Stimulated activated CD4-positive, alpha-beta T cell treated with anti-CD3 and anti-CD28 coated beads, Interleukin-1b, Interleukin-23, amount 100 ng/mL, for 24 hours (primary cell): ENCODE results near the gene TSKS.

Experiments used
- DNase-seq, 4 experiments: peaks; one replicate each; pipeline ENCODE4 v3.0.0-alpha.2; 2020; ENCODE audit warnings: low read depth in 4 of 4, low spot score in 1 of 4

Gene TSKS

DNA sequence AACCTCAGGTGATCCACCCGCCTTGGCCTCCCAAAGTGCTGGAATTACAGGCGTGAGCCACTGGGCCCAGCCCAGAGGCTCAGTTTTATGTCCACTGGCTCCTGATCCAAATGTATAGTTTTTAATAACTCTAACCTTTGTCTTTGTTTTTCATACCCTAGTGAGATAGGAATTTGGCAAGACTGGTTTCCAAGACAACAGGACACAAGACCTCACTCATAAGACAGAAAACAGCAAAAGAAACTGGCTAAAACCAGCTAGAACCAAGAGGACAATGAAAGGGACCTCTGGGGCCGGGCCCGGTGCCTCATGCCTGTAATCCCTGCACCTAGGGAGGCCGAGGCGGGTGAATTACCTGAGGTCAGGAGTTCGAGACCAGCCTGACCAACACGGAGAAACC lies 44.6 kb downstream of the TSKS start:
- DNase-seq, result no peak

DNA sequence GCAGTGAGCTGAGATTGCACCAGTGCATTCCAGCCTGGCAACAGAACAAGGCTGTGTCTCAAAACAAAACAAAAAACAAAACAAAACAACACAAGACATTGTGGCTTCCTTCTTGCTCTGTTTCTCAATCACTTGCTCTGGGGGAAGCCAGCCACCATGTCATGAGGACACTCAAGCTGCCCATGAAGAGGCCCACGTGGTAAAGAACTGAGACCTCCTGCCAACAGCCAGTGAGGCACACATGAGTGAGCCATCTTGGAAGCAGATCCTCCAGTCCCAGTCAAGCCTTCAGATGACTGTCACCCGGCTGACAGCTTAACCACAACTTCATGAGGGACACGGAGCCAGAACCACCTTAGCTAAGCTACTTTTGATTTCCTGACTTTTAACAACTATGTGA lies 47.0 kb downstream of the TSKS start:
- DNase-seq, result no peak

DNA sequence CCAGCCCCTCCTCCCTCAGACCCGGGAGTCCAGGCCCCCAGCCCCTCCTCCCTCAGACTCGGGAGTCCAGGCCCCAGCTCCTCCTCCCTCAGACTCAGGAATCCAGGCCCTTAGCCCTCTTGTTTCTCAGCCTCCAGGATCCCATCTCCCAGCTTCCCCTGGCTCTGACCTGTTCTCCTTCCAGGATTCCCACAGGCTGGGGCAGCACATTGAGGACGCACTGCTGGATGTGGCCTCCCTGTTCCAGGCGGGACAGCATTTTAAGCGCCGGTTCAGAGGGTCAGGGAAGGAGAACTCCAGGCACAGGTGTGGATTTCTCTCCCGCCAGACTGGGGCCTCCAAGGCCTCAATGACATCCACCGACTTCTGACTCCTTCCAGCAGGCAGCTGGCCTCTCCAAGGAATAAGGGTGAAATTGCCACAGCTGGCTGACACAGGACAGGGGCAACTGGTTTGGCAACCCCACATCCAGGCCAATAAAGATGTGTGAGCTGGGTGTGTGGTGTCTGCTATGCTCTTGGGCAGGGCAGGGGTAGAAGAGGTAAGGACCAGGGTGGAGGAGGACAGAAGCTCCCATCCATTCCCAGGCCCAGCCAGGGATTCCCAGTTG lies 49.8 kb downstream of the TSKS start:
- no peak for DNase-seq

DNA sequence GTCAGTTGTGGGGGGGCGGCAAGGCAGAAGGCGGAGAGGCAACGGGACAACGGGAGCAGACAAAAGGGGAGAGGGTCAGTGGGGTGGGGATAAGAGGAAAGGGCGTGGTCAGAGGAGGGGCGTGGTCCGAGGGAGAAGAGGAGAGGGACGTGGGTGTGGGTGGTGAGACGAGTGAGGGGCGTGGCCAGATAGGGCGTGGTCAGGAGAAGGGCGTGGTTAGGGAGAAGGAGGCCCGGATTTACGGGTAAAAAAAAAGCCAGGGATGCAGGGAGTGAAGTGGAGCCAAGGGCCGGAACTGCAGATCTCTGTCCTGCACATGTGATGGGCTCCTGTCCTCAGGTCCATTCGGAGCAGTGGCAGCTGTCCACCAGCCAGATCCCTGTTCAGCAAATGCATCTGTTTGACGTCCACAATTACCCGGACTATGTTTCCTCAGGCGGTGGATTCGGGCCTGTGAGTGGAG lies 50.7 kb downstream of the TSKS start:
- no peak for DNase-seq

DNA sequence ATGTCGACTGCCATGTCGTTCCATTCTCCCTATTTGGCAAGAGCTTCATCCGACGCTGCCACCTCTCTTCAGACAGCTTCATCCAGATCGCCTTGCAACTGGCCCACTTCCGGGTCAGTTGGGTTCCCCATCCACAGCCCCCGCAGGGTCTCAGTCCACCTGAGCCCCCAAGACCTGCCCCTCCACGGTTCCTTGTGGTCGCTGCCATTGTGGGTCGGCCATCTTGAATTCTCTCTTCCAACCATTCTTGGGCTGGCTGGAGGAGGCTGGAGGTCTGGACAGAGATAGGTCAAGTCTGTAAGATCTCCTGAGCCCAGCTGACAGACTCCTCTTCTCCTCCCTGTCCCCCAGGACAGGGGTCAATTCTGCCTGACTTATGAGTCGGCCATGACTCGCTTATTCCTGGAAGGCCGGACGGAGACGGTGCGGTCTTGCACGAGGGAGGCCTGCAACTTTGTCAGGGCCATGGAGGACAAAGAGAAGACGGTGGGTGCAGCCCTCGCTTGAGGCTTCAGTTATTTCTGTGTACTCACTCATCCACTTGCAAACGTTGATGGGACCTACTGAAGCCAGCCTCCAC lies 52.6 kb downstream of the TSKS start:
- DNase-seq, result no peak

DNA sequence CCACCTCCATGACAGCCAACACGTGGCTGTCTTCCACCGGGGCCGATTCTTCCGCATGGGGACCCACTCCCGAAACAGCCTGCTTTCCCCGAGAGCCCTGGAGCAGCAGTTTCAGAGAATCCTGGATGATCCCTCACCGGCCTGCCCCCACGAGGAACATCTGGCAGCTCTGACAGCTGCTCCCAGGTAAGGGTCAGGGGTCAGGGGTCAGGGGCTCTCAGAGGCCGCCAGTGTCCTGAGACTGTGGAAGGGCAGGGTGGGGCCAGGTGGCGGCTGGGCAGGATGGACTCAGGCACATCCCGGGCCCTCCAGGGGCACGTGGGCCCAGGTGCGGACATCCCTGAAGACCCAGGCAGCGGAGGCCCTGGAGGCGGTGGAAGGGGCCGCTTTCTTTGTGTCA lies 57.2 kb downstream of the TSKS start:
- no peak for DNase-seq

DNA sequence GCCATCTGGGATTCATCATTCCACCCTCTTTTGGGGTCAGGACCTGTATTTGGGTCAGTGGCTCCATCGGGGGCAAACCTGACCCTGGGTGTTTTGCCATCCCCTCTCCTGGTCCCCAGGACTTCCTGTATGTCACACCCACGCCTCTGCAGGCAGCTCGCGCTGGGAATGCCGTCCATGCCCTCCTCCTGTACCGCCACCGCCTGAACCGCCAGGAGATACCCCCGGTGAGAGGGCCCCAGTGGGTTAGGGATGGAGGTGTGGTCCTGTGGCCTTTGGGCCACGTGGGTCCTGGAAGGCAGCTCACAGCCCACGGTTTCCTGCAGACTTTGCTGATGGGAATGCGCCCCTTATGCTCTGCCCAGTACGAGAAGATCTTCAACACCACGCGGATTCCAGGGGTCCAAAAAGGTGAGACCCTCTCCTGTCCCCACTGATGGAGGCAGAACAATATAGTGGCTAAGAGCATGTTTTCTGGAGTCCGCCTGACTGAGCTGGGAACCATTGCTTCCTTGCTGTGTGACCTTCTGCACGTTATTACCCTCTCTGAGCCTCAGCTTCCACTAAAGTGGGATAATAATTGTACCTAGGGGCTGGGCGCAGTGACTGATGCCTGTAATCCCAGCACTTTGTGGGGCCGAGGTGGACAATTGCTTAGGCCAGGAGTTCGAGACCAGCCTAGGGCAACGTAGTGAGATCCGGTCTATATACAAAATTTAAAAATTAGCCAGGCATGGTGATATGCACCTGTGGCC lies 58.0 kb downstream of the TSKS start:
- DNase-seq, result no peak

DNA sequence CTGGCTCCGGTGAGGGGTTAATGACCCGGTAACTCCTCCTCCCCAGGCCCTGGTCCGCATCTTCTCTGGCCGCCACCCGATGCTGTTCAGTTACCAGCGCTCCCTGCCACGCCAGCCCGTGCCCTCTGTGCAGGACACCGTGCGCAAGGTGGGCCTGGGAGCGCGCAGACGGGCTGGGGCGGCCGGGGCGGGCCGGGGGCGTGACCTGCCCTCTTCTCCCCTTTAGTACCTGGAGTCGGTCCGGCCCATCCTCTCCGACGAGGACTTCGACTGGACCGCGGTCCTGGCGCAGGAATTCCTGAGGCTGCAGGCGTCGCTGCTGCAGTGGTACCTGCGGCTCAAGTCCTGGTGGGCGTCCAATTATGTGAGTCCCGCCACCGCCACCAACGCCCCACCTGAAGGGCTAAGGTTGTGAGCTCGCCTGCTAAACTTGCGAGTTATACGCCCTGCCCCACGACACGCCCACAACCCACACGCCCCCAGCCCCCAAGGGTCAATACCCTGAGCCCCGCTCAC lies 61.8 kb downstream of the TSKS start:
- DNase-seq, result no peak

DNA sequence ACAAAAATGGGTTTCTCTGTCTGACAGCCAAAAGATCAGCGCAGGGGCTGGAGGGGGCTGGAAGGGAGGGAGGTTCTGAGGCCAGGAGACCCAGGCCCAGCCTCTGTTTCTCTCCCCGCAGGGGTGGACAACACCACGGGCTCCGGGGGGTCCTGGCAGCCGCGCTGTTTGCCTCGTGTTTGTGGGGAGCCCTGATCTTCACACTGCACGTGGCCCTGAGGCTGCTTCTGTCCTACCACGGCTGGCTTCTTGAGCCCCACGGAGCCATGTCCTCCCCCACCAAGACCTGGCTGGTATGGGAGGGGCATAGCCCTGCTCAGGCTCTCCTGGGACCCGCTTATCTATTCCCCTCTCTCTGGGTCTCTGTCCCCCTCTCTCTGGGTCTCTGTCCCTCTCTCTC lies 62.5 kb downstream of the TSKS start:
- no peak for DNase-seq

DNA sequence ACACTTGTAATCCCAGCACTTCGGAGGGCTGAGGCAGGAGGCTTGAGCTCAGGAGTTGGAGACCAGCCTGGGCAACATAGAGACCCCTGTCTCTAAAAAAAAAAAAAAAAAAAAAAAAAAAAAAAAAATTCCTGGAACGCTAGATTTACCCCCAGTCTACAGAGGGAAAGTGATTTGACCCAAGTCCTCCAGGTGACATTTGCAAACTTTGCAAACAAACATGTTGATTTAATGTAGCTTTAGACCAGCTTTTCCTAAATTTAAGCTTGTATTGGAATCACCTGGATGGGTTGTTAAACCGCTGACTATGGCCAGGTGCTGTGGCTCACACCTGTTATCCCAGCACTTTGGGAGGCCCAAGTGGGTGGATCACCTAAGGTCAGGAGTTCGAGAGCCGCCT lies 63.7 kb downstream of the TSKS start:
- DNase-seq, result no peak

DNA sequence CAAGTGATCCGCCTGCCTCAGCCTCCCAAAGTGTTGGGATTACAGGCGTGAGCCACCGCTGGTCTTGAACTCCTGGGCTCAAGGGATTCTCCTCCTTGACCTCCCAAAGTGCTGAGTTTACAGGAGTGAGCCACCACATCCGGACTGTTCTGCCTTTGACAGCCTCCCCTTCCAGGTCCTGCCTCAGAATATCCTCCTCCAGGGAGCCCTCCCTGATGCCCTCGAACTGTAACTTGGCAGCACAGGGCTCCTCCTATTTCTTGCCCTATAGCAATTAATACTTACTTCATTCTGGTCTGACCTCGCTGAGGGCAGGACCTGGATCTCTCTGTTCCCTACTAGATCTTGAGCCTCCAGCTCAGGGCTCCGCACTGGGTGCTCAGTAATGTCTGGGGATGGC lies 66.2 kb downstream of the TSKS start:
- DNase-seq, result no peak

DNA sequence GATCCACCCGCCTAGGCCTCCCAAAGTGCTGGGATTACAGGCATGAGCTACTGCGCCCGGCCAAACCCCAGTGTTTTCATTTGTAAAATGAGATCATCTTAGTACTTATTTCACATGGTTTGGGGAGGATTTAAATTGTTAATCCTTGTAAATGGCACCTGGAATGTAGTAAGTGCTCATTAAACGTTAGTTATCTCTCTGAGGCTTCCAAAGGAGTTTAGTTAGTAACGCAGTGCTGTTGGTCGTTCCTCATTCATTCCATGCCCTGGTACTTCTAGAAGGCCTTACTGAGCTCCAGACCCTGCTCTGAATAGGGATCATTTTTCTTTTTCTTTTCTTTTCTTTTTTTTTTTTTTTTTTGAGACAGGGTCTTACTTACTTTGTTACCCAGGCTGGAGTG lies 67.0 kb downstream of the TSKS start:
- DNase-seq, result no peak

DNA sequence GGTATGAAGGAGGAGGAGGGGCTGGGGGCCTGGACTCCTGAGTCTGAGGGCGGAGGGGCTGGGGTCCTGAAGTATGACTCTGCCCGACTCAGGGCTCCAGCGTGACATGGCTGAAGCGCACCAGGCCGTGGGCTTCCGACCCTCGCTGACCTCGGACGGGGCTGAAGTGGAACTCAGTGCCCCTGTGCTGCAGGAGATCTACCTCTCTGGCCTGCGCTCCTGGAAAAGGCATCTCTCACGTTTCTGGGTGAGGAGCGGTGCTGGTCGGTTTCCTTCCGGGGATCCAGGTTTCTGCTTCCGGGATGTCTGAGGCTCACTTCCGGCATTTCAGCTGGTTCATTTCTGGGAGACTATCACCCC lies 71.0 kb downstream of the TSKS start:
- no peak for DNase-seq

DNA sequence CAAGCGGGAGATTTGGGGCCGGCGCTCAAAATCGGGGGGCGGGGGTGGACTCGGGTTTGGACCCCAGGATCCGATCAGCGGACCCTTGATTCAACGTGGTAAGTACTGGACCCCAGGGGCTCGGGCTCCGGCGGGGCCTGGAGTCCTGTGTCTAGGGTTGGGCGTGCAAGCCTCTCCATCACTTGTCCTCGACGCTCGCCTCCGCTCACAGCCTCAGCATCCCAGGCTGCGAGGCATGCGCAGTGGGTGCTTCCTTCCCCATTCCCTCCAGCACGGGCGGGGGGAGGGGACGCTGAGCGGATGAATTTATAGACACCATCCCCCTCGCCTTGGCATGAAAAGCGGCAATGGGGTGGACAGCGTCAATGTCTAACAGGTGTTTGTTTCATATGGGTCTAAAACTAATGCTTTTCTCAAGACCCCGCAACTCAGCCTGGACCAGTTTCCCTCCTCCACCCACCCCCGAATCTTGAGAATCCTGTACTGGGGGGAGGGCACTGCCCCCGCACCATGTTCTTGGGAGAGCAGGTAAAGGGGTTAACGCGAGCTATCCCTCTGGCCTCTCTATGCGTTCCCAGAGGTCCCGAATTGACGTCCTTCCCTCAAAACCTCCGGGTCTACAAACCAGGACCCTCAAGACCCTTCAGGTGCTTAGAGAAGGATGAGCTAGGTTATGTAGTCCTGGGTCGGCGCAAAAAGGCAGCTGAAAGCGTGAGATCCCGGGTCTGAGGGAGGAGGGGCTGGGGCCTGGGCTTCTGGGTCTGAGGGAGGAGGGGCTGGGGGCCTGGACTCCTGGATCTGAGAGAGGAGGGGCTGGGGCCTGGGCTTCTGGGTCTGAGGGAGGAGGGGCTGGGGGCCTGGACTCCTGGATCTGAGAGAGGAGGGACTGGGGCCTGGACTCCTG lies 71.6 kb downstream of the TSKS start:
- peak in 1 of 4 experiments; percentile 40 for DNase-seq

DNA sequence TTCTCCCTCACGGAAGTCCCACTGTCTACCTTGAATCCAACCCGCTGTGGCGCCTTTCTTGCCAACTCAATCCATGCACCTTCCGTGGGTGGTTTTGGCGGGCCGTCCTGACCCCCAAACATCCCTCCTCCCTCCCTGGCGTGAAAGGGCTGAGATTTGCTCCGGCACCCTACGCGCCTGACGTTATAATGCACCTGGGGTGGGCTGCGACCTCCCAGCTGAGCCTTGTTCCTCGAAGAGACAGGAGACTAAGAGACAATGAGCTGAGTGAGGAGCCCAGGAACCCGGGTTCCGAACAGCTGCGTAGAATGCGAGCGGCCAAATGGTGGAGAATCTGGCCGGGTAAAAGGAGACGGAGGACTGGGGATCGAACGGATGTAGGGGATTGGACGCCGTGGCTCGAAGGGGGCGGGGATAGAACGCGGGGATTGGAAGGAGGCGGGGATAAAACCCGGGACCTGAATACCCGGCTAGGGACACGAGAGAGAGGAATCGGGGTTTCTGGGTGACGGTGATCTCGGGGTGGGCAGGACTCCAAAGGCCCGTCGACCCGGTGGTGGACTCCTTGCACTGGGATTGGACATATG lies 72.4 kb downstream of the TSKS start, which contains the start of gene CPT1C:
Gene CPT1C (plus strand): TSS at position 461 of the 587 bp plus-strand sequence. CDS start 1,137 bp downstream, outside the sequence.
- DNase-seq, result peak in 3 of 4 experiments; percentile 34 to 55 (median 46)

DNA sequence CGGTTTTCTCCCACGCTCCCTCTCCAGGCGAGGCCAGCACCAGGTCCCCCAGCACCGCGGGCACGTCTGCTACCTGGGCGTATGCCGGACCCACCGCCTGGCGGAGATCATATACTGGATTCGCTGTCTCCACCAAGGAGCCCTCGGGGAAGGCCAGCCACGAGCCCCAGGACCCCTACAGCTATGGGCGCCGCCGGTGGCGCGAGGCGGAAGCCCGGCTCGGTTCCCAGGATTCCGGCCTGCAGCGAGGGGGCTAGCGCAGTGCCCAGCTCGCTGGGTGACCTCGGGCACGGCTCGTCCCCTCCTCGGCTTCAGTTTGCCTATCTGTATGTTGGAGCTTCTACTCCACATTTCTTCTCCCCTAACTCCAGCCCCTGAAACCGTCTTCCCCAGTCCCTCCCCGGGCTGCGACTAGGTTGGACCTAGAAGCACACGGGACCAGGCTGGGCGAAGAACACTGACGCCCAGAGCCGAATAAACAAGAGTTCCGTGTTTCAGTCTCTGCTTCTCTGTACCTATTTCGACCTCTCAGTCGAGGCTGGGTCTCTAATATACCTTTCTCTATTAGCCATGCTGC lies 72.9 kb downstream of the TSKS start:
- no peak for DNase-seq
